ENCODE measurements around the gene MOB2. TPM values are rescaled to one million over a fixed set of nuclear protein-coding genes. Genes with fewer than 3 reads are reported as not detected.

The MOB2 gene
- total RNA-seq, 1 donor from 2014 or later, result 31.3 TPM

DNA sequence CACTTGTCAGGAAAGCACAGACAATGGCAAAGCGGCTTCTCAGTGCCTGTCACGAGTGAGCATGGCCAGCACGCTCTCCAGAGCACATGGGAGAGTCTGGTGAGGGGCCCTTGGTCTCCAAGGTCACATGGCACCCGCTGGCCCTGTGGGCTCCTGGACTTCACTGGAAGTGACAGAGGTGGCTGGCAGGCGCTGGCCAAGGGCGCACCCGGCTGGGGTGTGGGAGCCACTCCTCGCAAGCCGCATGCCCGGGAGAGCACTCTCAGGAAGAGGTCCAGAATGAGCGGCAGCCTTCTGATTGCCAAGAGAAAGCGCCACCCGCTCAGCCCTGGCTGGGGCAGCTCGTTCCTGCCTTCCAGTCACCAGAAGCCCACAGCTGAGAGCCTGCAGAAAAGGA is 17.1 kb upstream of the MOB2 start:
- H3K27me3 Mint-ChIP-seq (ENCODE audit: low read depth), result no peaks in the 10 kb centered on the region
- TF ChIP-seq, protein P1, sequence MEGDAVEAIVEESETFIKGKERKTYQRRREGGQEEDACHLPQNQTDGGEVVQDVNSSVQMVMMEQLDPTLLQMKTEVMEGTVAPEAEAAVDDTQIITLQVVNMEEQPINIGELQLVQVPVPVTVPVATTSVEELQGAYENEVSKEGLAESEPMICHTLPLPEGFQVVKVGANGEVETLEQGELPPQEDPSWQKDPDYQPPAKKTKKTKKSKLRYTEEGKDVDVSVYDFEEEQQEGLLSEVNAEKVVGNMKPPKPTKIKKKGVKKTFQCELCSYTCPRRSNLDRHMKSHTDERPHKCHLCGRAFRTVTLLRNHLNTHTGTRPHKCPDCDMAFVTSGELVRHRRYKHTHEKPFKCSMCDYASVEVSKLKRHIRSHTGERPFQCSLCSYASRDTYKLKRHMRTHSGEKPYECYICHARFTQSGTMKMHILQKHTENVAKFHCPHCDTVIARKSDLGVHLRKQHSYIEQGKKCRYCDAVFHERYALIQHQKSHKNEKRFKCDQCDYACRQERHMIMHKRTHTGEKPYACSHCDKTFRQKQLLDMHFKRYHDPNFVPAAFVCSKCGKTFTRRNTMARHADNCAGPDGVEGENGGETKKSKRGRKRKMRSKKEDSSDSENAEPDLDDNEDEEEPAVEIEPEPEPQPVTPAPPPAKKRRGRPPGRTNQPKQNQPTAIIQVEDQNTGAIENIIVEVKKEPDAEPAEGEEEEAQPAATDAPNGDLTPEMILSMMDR (IDR thresholded peaks at IDR 0.05; ENCODE audit: unreplicated experiment), result no peak
- no peak for DNase-seq (ENCODE audit: low spot score in 2 of 2, unreplicated experiment in 2 of 2)
- no peaks in the 10 kb centered on the region for H3K9me3 Mint-ChIP-seq
- no peak overlapping the region for H3K4me3 Mint-ChIP-seq
- H3K27ac Mint-ChIP-seq, result no peak overlapping the region
- H3K36me3 Mint-ChIP-seq, result peaks cover 4% of the 10 kb centered on the region
- H3K4me1 Mint-ChIP-seq, result peaks cover 7% of the 10 kb centered on the region

DNA sequence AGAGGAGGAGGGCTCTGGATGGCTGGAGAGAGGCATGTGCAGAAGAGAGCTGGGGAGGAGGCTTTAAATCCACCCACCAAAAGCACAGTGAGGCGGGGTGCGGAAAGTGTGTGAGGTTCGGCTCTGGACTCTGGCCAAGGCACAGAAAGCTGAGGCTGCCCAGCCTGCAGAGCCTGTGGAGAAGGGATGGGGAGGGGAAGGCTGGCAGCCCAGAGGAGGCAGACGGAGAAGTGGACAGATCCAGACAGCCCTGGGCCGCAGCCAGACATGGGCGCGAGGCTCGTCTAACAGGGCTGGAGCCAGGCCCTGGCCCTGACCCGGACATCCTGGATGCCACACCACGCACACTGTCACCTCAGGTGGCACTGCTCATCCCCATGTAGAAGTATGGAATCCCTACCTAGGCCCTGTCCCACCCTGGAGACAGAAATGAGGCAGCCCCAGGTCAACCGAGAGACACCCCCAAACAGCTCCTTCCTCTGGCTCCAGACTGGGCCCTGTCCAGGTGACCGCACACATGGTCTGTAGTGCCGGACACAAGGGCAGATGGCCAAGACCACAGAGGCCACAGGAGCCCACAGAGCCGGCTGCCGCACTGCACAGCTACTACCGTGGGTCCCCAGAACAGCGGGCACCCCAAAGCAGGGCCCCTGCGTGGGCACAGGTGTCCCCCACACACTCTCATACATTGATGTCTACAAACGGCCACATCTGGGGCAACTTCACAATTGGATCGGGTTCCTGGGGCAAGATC is 16.6 kb upstream of the MOB2 start:
- no peak overlapping the region for H3K27ac Mint-ChIP-seq
- TF ChIP-seq, protein P1 (IDR thresholded peaks at IDR 0.05; ENCODE audit: unreplicated experiment), result no peak
- no peaks in the 10 kb centered on the region for H3K27me3 Mint-ChIP-seq (ENCODE audit: low read depth)

DNA sequence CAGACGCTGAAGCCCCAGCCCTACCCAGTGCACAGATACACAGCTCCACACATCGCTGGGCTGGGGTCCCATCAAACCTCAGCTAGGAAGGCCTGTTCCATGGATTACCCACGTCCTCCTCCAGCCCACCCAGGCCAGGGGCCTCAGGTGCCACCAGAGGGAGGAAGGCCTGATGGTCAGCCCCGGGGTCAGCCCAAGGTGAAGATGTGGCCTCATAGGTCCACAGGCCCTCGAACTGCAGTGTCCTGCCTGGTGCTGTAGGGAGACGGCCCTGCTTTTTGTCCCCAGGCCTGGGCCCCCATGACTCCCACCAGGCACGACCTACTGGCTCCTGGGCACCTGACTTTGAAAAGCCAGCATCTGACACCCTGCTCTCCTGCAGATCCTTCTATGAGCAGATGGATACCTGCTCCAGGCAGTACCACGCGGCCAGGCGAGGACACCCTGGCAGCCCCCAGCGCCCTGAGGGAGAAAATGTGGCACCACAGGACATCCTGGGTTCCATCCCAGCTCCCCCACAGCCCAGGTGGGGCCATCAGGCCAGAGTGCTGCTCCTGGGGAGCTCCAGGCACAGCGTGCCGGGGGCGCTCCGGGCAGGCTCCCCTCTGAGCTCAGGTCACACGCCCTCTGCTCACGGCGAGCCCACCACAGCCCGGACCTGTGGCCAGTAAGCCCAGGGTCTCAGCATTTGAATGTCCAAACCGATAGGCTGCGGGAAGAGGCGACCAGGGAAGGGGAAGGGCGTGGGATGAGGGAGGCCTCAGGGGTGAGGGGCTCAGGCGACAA is 15.8 kb upstream of the MOB2 start:
- no peaks in the 10 kb centered on the region for H3K9me3 Mint-ChIP-seq
- H3K36me3 Mint-ChIP-seq, result peaks cover 6% of the 10 kb centered on the region
- H3K4me1 Mint-ChIP-seq, result peaks cover 6% of the 10 kb centered on the region
- TF ChIP-seq, protein P1 (IDR thresholded peaks at IDR 0.05; ENCODE audit: unreplicated experiment), result no peak
- H3K27me3 Mint-ChIP-seq (ENCODE audit: low read depth), result no peaks in the 10 kb centered on the region
- no peak overlapping the region for H3K27ac Mint-ChIP-seq
- H3K4me3 Mint-ChIP-seq, result no peak overlapping the region
- no peak for DNase-seq (ENCODE audit: low spot score in 2 of 2, unreplicated experiment in 2 of 2)

More for the DNA sequence above, 16.6 kb upstream of the MOB2 start:
- H3K4me1 Mint-ChIP-seq, result peaks cover 6% of the 10 kb centered on the region
- no peaks in the 10 kb centered on the region for H3K9me3 Mint-ChIP-seq
- DNase-seq (ENCODE audit: low spot score in 2 of 2, unreplicated experiment in 2 of 2), result no peak
- peaks cover 6% of the 10 kb centered on the region for H3K36me3 Mint-ChIP-seq
- no peak overlapping the region for H3K4me3 Mint-ChIP-seq

DNA sequence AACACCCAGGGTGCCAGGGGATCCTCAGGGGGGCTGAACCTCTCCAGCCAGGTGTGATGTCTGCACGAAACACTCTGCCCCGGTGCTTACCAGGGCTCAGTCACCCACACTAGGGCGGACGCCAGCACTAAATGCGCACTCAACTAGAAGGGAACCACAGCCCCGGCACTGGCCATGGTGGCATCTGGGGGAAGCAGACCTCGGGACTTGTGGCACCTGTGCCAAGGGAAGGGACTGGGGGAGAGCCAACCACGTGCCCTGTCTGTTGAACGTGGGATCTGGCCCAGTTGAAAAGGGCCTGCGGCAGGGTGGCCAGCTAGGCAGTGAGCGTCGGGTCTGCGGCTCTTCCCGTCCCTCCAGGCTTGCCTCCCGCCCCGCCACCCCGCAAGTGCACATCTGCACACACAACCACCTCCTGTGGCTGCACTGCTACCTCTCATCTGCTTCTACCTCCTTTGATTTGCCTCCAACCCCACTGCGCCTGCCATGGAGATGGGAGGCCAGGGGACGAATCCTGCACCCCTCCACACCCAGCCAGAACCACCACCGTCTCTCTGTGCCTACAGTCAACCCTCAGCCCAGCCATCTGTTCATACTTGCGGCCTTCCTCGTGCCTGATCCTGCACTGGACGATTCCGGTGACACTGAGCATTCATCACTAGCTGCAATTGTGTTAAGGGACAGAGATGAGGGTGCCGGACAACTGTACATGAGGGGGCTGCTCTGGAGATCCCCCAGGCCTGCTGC is 15.0 kb upstream of the MOB2 start:
- Mint-ChIP-seq H3K36me3 (peaks cover 6% of the 10 kb centered on the region), H3K4me1 (peaks cover 14% of the 10 kb centered on the region), H3K27me3 (ENCODE audit: low read depth) (no peaks in the 10 kb centered on the region), H3K27ac (no peak overlapping the region), H3K4me3 (no peak overlapping the region), H3K9me3 (no peaks in the 10 kb centered on the region)
- TF ChIP-seq, protein P1 (IDR thresholded peaks at IDR 0.05; ENCODE audit: unreplicated experiment), result no peak
- no peak for DNase-seq (ENCODE audit: low spot score in 2 of 2, unreplicated experiment in 2 of 2)

DNA sequence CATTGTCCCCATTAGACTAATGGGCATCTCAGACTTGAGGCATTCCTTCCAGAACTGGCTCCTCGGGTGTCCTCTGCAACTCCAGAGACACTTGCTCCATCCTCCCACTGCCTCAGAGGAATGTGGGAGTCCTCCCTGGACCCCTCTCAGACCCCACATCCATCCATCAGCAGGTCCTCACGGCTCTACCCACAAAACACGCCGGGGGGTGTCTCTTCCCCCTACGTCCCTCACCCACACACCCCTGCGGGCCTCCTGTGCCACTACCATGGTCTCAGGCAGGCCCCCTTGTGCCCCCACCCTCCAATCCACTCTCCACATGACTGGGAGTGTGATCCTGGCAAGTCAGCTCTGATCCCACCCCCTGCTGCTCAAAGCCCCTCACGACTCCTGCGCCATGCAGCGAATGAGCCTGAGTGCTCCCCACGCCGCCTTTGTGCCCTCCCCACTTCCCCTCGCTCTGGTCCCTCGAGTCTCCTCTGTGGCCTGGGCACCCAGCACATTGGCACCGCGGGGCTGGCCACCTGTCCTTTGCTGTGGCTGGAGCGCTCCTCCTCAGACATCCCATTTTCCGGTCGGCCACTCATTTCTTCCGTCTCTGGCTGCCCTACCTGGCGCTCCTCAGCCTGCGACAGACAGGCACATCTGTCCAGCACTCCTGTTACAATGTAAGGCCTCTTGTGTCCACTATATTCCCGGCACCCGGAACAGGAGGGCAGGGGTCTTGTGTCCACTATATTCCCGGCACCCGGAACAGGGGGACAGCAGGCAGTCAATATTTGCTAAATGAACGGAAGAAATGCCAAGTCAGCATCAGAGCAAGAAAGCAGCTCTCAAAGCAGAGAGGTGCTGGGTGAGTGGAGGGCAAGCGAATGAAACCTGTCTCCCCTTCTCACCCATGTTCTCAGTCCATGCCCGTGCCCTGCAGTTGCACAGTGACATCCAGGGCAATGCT is 14.2 kb upstream of the MOB2 start:
- H3K9me3 Mint-ChIP-seq, result peaks cover 6% of the 10 kb centered on the region
- no peak for DNase-seq (ENCODE audit: low spot score in 2 of 2, unreplicated experiment in 2 of 2)
- H3K4me3 Mint-ChIP-seq, result no peak overlapping the region
- H3K27ac Mint-ChIP-seq, result no peak overlapping the region
- peaks cover 17% of the 10 kb centered on the region for H3K4me1 Mint-ChIP-seq
- H3K27me3 Mint-ChIP-seq (ENCODE audit: low read depth), result no peaks in the 10 kb centered on the region
- TF ChIP-seq, protein P1 (IDR thresholded peaks at IDR 0.05; ENCODE audit: unreplicated experiment), result no peak
- peaks cover 11% of the 10 kb centered on the region for H3K36me3 Mint-ChIP-seq

Data from mesothelial cell of epicardium (in vitro differentiated cells).